VCaP (cell line): ENCODE measurements around the gene CCT3.
"Not testable (repeated sequence)": the region's sequence is repeated elsewhere in the genome, so short reads cannot be mapped to it uniquely, and the experiment has no call there.

Experiments
- H3K27ac ChIP-seq: fragments of 450-650 bp; 2 replicates; pipeline ENCODE4 v1.5.1; 2017
- CTCF ChIP-seq: fragments of 450-650 bp; conservative IDR thresholded peaks from 2 replicates; pipeline ENCODE4 v1.5.1; 2017; ENCODE audit warnings: mild to moderate bottlenecking, moderate library complexity

CCT3 gene

GRCh38 chr1:156357977-156358376, 19.9 kb upstream of the CCT3 start:
- no peak overlapping the region for H3K27ac ChIP-seq
- no peak for TF ChIP-seq CTCF

- peak; percentile 96 for TF ChIP-seq CTCF
- H3K27ac ChIP-seq, result peak overlapping the region; percentile 31; the same call in 1 of the 2 replicates
Observed at GRCh38 chr1:156356875-156357534, 18.9 kb upstream of the CCT3 start.

- TF ChIP-seq CTCF, result no peak
- H3K27ac ChIP-seq, result peak overlapping the region; percentile 31; the same call in 1 of the 2 replicates
Observed at GRCh38 chr1:156356262-156356874, 18.3 kb upstream of the CCT3 start.

GRCh38 chr1:156352481-156352880, 14.4 kb upstream of the CCT3 start:
- not testable (repeated sequence) for H3K27ac ChIP-seq

- H3K27ac ChIP-seq, result no peak overlapping the region
- no peak for TF ChIP-seq CTCF
Observed at GRCh38 chr1:156347331-156347730, 9.2 kb upstream of the CCT3 start.

GRCh38 chr1:156346636-156347035, 8.5 kb upstream of the CCT3 start:
- no peak overlapping the region for H3K27ac ChIP-seq
- no peak for TF ChIP-seq CTCF

- not testable (repeated sequence) for H3K27ac ChIP-seq
Observed at GRCh38 chr1:156346035-156346434, 7.9 kb upstream of the CCT3 start.

- no peak for TF ChIP-seq CTCF
- no peak overlapping the region for H3K27ac ChIP-seq
Observed at GRCh38 chr1:156344409-156344808, 6.3 kb upstream of the CCT3 start.
